Activated CD8-positive, alpha-beta T cell treated with anti-CD3 and anti-CD28 coated beads, Interleukin-2, amount 10 ng/mL, durations not matched to agents 7 days and 5 days (primary cell): ENCODE data around the gene OR5H1. TPM values are rescaled to one million over a fixed set of nuclear protein-coding genes. Genes with fewer than 3 reads are reported as not detected.
"Not testable (repeated sequence)": the region's sequence is repeated elsewhere in the genome, so short reads cannot be mapped to it uniquely, and the experiment has no call there.

ENCODE experiments used
- ATAC-seq: fragments of 150-1000 bp; cut with Tn5 transposase; one replicate; pipeline ENCODE4 v1.10.0; 2021; ENCODE audit warnings: moderate library complexity
- CTCF ChIA-PET: fragments of 350-600 bp; sonication (Branson Sonifier 250); formaldehyde crosslinking; loops from one replicate; lab custom pipeline; 2021; ENCODE audit warnings: antibody characterized with exemption; lab: Charles Lee
- POLR2A ChIA-PET: fragments of 350-600 bp; sonication (Branson Sonifier 250); formaldehyde crosslinking; loops from one replicate; lab custom pipeline; 2021; ENCODE audit warnings: antibody characterized with exemption; lab: Charles Lee
- DNase-seq: peaks from one replicate; pipeline ENCODE4 v3.0.0-alpha.2; 2020
- H3K27ac Mint-ChIP-seq: one replicate; pipeline ENCODE4 v1.8.0; 2021; ENCODE audit warnings: mild to moderate bottlenecking, mixed read lengths
- H3K27me3 Mint-ChIP-seq: one replicate; pipeline ENCODE4 v1.8.0; 2021; ENCODE audit warnings: low read depth, mixed read lengths
- H3K36me3 Mint-ChIP-seq: one replicate; pipeline ENCODE4 v1.8.0; 2021; ENCODE audit warnings: low read depth, mixed read lengths
- H3K4me1 Mint-ChIP-seq: one replicate; pipeline ENCODE4 v1.8.0; 2021; ENCODE audit warnings: low read depth, mixed read lengths
- H3K4me3 Mint-ChIP-seq: one replicate; pipeline ENCODE4 v1.8.0; 2021; ENCODE audit warnings: mild to moderate bottlenecking, mixed read lengths
- H3K9me3 Mint-ChIP-seq: one replicate; pipeline ENCODE4 v1.8.0; 2022; ENCODE audit warnings: mixed read lengths; ENCODE audit not compliant: insufficient read depth
- total RNA-seq, 2 experiments: library from RNA; stranded (reverse); gene quantifications; one replicate each; pipeline ENCODE4 v1.2.3, GENCODE V29; 2021

Gene OR5H1
- not detected for total RNA-seq

DNA sequence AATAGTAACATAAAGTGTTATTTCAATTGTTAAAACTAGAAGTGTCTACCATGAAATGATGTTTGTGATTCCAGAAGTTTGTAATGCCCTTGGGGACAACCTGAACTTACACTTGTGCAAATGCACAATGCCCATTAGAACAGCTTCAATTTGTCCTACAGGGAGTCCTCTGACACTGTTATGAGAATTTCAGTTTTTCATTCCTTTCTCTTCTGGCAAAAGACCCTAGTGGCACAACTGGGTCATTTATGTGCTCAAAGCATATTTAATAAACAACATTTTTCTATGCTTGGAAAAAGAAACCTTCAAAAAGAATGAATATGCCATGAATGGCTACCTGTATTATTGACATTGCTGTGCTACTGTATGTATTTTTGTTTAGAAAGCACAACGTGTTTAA, at the start of gene OR5H1:
Gene OR5H1 (plus strand): TSS at position 301 of the 400 bp plus-strand sequence. CDS start 1,977 bp downstream, outside the sequence.
- H3K4me3 Mint-ChIP-seq = no peak within 1 kb of the TSS
- no peaks in the 10 kb centered on the region for H3K36me3 Mint-ChIP-seq
- ChIA-PET CTCF (no interaction called here), POLR2A (no interaction called here)
- ATAC-seq = no peak
- H3K4me1 Mint-ChIP-seq = no peaks in the 10 kb centered on the region
- no peaks in the 10 kb centered on the region for H3K9me3 Mint-ChIP-seq
- no peak for DNase-seq
- no peaks in the 10 kb centered on the region for H3K27me3 Mint-ChIP-seq
- no peak within 1 kb of the TSS for H3K27ac Mint-ChIP-seq

DNA sequence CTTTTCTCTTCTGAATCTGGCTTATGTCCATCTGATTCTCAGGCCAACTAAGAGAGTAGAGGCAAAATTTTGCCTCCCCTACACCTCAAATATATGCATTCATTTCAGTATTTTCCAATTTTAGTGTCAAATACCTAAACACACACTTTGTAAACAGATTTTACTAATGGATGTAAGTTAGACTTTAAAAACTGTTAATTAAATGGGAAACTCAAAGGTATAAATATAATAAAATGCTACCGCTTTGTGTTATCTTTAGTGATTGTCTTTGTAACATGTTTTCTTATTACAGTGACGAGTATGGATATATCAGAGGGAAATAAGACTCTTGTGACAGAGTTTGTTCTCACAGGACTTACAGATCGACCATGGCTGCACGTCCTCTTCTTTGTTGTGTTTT, 43.6 kb upstream of the OR5H1 start, which contains the start of gene OR5AC2:
Gene OR5AC2 (plus strand): TSS at position 301 of the 400 bp plus-strand sequence. CDS start 0 bp downstream, at position 301.
- DNase-seq (no peak), ATAC-seq (no peak)
- Mint-ChIP-seq H3K27me3 (no peaks in the 10 kb centered on the region), H3K9me3 (no peaks in the 10 kb centered on the region), H3K36me3 (no peaks in the 10 kb centered on the region), H3K4me1 (no peaks in the 10 kb centered on the region), H3K4me3 (no peak within 1 kb of the TSS), H3K27ac (no peak within 1 kb of the TSS)
- CTCF ChIA-PET = no interaction called here
- POLR2A ChIA-PET = no interaction called here

DNA sequence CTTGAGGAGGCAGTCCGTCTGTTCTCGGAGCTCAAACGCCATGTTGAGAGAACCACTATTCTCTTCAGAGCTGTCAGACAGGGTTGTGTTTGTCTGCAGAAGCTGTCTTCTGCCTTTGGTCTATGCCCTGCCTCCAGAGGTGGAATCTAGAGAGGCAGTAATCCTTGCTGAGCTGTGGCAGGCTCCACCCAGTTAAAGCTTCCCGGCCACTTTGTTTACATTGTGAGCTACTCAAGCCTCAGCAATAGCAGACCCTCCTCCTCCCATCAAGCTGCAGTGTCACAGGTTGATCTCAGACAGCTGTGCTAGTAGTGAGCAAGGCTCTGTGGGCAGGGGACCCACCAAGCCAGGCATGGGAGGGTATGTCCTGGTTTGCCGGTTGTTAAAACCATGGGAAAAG, 34.6 kb upstream of the OR5H1 start:
- CTCF ChIA-PET = no interaction called here

DNA sequence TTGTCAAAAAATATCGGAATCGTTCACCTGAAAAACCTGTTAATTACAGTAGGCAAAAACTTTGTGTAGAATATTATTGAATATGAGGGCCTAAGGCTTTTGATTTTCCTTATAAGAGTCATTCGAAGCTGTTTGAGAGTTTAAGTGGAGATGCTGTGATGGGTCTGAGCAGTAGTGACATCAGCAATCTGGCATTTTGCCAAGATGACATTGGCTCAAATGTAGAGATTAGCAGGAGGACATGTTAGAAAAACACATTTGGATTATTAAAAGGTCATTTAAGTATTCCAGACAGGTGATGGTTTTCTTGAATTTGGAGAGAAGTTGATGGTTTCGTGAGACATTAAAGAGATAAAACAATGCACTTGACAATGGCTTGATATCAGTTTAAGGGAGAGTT, 30.7 kb upstream of the OR5H1 start:
- POLR2A ChIA-PET = no interaction called here
- H3K4me3 Mint-ChIP-seq = no peak overlapping the region
- no peaks in the 10 kb centered on the region for H3K9me3 Mint-ChIP-seq
- no peaks in the 10 kb centered on the region for H3K27me3 Mint-ChIP-seq
- no peaks in the 10 kb centered on the region for H3K36me3 Mint-ChIP-seq
- no peaks in the 10 kb centered on the region for H3K4me1 Mint-ChIP-seq
- no peak overlapping the region for H3K27ac Mint-ChIP-seq
- CTCF ChIA-PET = no interaction called here
- ATAC-seq (no peak), DNase-seq (no peak)

More for the DNA sequence above, 34.6 kb upstream of the OR5H1 start:
- Mint-ChIP-seq H3K27ac (no peak overlapping the region), H3K36me3 (no peaks in the 10 kb centered on the region), H3K4me3 (no peak overlapping the region), H3K4me1 (no peaks in the 10 kb centered on the region), H3K9me3 (no peaks in the 10 kb centered on the region), H3K27me3 (no peaks in the 10 kb centered on the region)
- DNase-seq (no peak), ATAC-seq (no peak)
- POLR2A ChIA-PET = no interaction called here

DNA sequence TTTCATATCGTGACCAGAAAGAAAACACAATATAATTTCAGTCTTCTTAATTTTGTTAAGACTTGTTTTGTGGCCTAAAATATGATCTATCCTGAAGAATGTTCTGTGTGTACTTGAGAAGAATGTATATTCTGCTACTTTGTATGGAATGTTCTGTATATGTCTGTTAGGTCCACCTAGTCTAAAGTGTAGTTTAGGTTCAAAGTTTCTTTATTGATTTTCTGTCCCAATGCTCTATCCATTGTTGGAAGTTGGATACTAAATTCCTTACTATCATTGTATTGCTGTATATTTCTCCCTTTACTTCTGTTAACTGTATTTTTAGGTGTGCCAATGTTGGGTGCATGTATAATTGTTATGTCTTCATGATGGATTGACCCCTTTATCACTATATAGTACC, 22.4 kb upstream of the OR5H1 start:
- H3K9me3 Mint-ChIP-seq = no peaks in the 10 kb centered on the region
- no peaks in the 10 kb centered on the region for H3K36me3 Mint-ChIP-seq
- no peak overlapping the region for H3K4me3 Mint-ChIP-seq
- peaks cover 2% of the 10 kb centered on the region for H3K27me3 Mint-ChIP-seq
- ChIA-PET POLR2A (no interaction called here), CTCF (no interaction called here)
- no peak for ATAC-seq
- DNase-seq = no peak
- H3K4me1 Mint-ChIP-seq = no peaks in the 10 kb centered on the region
- H3K27ac Mint-ChIP-seq = no peak overlapping the region

DNA sequence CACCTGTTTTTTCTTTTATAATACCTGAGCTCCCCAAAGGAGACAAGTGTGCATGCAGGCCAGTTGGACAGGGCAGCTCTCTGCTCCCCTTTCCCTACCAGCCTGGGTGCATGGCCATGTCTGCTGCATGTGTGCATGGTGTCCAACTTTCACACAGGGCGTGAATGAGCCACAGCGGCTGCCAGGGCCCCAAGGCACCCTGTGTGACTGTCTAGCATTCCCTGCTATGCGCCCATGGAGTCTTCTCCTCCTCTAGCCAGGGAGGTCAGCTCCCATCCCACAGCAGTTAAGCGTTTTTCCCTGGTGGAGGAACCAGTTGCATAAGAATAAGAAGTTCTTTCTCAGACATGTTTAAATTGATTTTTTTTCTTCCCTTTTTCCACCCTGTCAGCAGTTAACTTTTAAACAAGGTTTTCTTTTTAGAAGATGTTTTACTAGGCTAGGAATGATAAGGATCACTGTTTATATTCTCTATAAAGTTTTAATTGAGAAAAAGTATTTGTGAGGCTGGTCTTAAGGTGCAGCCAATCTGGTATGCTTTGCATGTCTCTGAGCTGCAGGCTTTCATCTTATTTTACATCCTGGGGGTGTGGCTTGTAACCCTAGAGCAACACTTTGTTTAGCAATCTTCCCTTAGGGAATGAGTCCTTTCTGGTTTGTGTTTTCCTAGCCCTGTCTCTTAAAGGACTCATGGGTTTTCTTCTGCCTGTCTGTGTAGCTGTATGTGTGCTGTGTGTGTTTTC, 20.5 kb upstream of the OR5H1 start:
- no peak overlapping the region for H3K27ac Mint-ChIP-seq
- no peak for DNase-seq

DNA sequence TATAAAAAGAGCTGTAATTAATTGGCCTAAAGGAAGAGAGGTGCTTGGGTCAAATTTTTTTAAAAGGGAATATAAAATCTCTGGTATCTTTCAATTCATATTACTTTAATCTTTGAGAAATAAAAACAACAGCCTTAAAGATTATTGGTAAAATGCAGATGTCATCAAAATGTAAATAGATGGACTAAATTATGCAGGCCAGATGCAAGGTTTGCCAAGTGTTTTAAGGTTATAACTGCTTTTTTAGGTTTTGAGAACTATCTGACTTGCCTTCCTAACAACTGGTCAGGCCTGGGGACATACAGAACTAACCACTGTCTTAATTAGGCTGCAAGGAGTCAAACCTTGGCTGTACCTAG, 20.0 kb upstream of the OR5H1 start:
- no peaks in the 10 kb centered on the region for H3K36me3 Mint-ChIP-seq
- CTCF ChIA-PET = no interaction called here
- no peak overlapping the region for H3K4me3 Mint-ChIP-seq
- no peak for DNase-seq
- POLR2A ChIA-PET = no interaction called here
- no peak for ATAC-seq
- H3K9me3 Mint-ChIP-seq = no peaks in the 10 kb centered on the region
- H3K27ac Mint-ChIP-seq = no peak overlapping the region
- H3K27me3 Mint-ChIP-seq = peaks cover 2% of the 10 kb centered on the region
- no peaks in the 10 kb centered on the region for H3K4me1 Mint-ChIP-seq

More for the DNA sequence above, 20.5 kb upstream of the OR5H1 start:
- no peaks in the 10 kb centered on the region for H3K9me3 Mint-ChIP-seq
- CTCF ChIA-PET = no interaction called here
- no peaks in the 10 kb centered on the region for H3K4me1 Mint-ChIP-seq
- H3K4me3 Mint-ChIP-seq = no peak overlapping the region
- POLR2A ChIA-PET = no interaction called here
- no peak for ATAC-seq
- H3K27me3 Mint-ChIP-seq = peaks cover 2% of the 10 kb centered on the region
- H3K36me3 Mint-ChIP-seq = no peaks in the 10 kb centered on the region

DNA sequence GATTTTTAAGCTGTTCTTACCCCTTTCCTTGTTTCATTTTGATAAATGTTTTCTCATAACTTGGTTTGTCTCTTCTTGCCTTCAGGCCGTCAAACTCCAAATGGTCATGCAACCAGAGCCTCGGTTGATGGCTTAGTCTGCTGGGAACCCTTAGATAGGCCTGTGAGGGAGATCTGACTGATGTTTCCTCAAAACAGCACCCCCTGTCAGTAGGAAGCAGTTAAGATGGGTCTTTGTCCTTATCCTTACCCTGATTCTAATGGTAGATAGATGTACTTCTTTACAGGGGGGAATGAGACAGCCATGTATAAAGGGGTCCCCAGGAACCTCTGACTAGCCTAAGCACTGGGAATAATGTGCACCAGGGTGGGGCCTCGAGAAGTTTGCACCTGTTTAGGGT, 16.3 kb upstream of the OR5H1 start:
- ChIA-PET POLR2A (no interaction called here), CTCF (no interaction called here)
- Mint-ChIP-seq H3K4me3 (no peak overlapping the region), H3K9me3 (no peaks in the 10 kb centered on the region), H3K4me1 (no peaks in the 10 kb centered on the region), H3K27me3 (no peaks in the 10 kb centered on the region), H3K27ac (no peak overlapping the region), H3K36me3 (no peaks in the 10 kb centered on the region)
- ATAC-seq (no peak), DNase-seq (no peak)

DNA sequence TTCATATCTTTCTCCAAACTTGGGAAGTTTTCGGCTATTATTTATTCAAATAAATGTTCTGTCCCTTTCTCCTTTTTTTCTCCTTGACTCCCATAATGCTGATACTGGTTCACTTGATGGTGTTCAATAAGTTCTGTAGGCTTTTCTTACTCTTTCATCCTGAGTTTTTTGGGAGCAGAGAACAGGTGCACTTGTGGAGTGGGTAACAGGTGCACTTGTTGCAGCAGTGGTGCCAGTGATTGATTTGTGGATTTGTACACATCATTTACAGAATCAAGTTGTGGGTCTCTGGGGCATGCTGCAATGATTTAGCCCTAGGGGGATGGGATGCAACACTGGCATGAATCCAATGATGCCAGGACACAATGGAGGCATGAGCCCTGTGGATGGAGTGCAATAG, 14.8 kb upstream of the OR5H1 start:
- ChIA-PET POLR2A (no interaction called here), CTCF (no interaction called here)
- no peaks in the 10 kb centered on the region for H3K4me1 Mint-ChIP-seq
- no peak overlapping the region for H3K27ac Mint-ChIP-seq
- no peaks in the 10 kb centered on the region for H3K36me3 Mint-ChIP-seq
- ATAC-seq = no peak
- no peaks in the 10 kb centered on the region for H3K27me3 Mint-ChIP-seq
- no peaks in the 10 kb centered on the region for H3K9me3 Mint-ChIP-seq
- no peak overlapping the region for H3K4me3 Mint-ChIP-seq
- no peak for DNase-seq

DNA sequence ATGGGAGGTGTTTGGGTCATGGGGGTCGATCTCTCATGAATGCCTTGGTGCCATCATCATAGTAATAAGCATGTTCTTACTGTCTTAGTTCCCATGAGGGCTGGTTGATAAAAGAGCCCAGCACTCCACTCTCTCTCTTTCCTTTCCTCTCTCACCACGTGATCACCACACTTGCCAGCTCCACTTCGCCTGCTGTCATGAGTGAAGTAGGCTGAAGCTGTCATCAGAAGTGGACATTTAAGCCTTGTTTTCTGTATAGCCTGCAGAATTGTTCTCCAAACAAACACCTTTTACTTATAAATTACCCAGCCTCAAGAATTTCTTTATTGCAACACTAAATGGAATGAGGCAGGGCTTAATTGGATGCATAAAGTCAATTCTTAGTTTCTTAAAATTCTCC, 6.1 kb downstream of the OR5H1 start:
- Mint-ChIP-seq H3K27me3 (no peaks in the 10 kb centered on the region), H3K4me3 (no peak overlapping the region), H3K9me3 (no peaks in the 10 kb centered on the region), H3K4me1 (no peaks in the 10 kb centered on the region), H3K27ac (no peak overlapping the region), H3K36me3 (no peaks in the 10 kb centered on the region)
- ChIA-PET CTCF (no interaction called here), POLR2A (interaction anchor here (0.6 kb wide), 1 partner anchor 186 kb away, joined by 3 read pairs; no protein-coding TSS in a partner anchor)
- no peak for ATAC-seq
- DNase-seq = no peak

DNA sequence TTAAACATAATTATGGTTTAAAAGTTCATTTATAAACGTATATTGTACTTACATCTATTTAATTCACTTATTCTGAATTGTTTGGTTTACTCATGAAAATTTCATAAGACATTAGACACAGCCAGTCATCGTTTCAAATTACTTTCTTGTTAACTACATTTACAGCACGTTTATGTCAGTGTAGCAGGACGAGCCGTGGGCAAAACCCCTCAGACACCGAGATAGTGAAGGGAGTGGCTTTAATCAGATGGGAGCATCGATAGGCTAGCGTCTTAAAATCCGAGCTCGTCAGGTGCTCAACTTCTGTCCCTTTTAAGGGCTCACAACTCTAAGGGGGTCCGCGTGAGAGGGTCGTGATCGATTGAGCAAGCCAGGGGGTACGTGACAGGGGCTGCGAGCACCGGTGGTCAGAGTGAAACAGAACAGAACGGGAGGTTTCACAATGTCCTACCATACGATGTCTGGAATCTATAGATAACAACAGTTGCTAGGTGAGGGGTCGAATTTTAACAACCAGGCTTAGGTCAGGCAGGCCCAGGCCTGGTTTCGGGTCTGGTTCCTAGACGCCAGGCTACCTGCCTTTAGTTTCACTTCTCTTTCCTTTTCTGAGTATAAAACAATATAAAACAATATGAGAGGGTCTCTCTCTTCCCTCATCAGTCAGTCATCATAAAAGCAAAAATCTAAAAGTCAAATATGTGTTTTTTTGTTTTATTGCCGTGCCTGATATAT, 7.5 kb downstream of the OR5H1 start:
- POLR2A ChIA-PET, H3K27me3 Mint-ChIP-seq, H3K9me3 Mint-ChIP-seq, H3K4me1 Mint-ChIP-seq, DNase-seq, ATAC-seq, H3K27ac Mint-ChIP-seq, H3K36me3 Mint-ChIP-seq, H3K4me3 Mint-ChIP-seq: not testable (repeated sequence)
- CTCF ChIA-PET = interaction anchor here (0.6 kb wide), 1 partner anchor 123 kb away, joined by 3 read pairs; no protein-coding TSS in a partner anchor

DNA sequence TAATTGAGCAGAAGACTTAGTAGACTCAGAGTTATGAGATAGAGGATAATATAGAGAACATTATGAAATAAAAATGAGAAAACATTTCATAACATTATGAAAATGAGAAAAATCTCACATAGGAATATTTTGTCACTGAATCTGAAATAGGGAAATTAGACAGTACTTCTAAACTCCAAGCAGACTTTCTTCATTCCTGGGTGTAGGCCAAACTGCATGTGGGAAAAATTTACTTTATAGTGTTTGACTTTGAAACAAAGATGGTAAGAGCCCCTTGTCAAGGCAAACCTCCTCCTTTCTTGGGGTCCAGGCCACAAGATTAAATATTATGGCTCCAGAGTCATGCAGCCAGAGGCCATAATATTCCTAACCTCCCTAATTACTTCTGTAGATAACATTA, 10.0 kb downstream of the OR5H1 start:
- H3K27ac Mint-ChIP-seq = no peak overlapping the region
- ATAC-seq (no peak), DNase-seq (no peak)
- no peaks in the 10 kb centered on the region for H3K4me1 Mint-ChIP-seq
- CTCF ChIA-PET = no interaction called here
- POLR2A ChIA-PET = no interaction called here
- H3K36me3 Mint-ChIP-seq = no peaks in the 10 kb centered on the region
- no peaks in the 10 kb centered on the region for H3K27me3 Mint-ChIP-seq
- H3K9me3 Mint-ChIP-seq = no peaks in the 10 kb centered on the region
- H3K4me3 Mint-ChIP-seq = no peak overlapping the region
